Gastroesophageal sphincter (tissue), 4 donors: ENCODE measurements around the gene SEPHS1. TPM values are rescaled to one million over a fixed set of nuclear protein-coding genes. Genes with fewer than 3 reads are reported as not detected.

Source experiments
- ATAC-seq: fragments of 150-250 bp; one replicate; pipeline ENCODE4 v1.9.1; 2016; ENCODE audit warnings: mild to moderate bottlenecking, moderate library complexity
- H3K27ac ChIP-seq, 4 donors: fragments of 200-600 bp; sonication (generic) in 3 of 4; 1 replicate in 3 of 4; 2 replicates in 1 of 4; pipeline ENCODE4 v1.5.1; 2016 to 2019
- H3K27me3 ChIP-seq: fragments of 200-600 bp; sonication (generic); one replicate; pipeline ENCODE4 v1.5.1; 2019
- H3K36me3 ChIP-seq, 2 donors: fragments of 200-600 bp; sonication (generic); one replicate each; pipeline ENCODE4 v1.5.1; 2019; ENCODE audit warnings: control low read depth in 1 of 2
- H3K4me1 ChIP-seq, 3 donors: fragments of 200-600 bp; sonication (generic); 1 replicate in 2 of 3; 2 replicates in 1 of 3; pipeline ENCODE4 v1.5.1; 2016 to 2019; ENCODE audit warnings: control low read depth in 2 of 3
- H3K4me3 ChIP-seq, 2 donors: fragments of 200-600 bp; sonication (generic); one replicate each; pipeline ENCODE4 v1.5.1; 2019; ENCODE audit warnings: mild to moderate bottlenecking in 1 of 2, moderate library complexity in 1 of 2
- H3K9me3 ChIP-seq, 3 donors: fragments of 200-600 bp; sonication (generic); one replicate each; pipeline ENCODE4 v1.5.1; 2017 to 2019; ENCODE audit warnings: control low read depth in 2 of 3
- CTCF ChIP-seq, 4 experiments: fragments of 200-600 bp in 2 of 4; fragments of 450-650 bp in 2 of 4; sonication (generic) in 1 of 4; IDR thresholded peaks; one replicate each; pipeline ENCODE4 v1.5.1; 2017 to 2019; ENCODE audit warnings: antibody characterized with exemption in 4 of 4, mild to moderate bottlenecking in 2 of 4, moderate library complexity in 2 of 4
- EP300 ChIP-seq: sonication (generic); formaldehyde crosslinking; IDR thresholded peaks from one replicate; pipeline ENCODE4 v1.6.1; 2017; ENCODE audit warnings: antibody characterized with exemption, mild to moderate bottlenecking
- POLR2A ChIP-seq, 2 donors: fragments of 450-650 bp; IDR thresholded peaks; one replicate each; pipeline ENCODE4 v1.6.1; 2017; ENCODE audit warnings: antibody characterized with exemption in 2 of 2, mild to moderate bottlenecking in 2 of 2, moderate library complexity in 1 of 2
- POLR2AphosphoS5 ChIP-seq: sonication (generic); formaldehyde crosslinking; IDR thresholded peaks from one replicate; pipeline ENCODE4 v1.6.1; 2017; ENCODE audit warnings: antibody characterized with exemption
- WGBS, 2 donors: methylation state at CpG; one replicate each; pipeline ENCODE4 v1.1.5; 2018; ENCODE audit warnings: low coverage in 1 of 2; 5-methylcytosine and 5-hydroxymethylcytosine counted together
- total RNA-seq, 4 donors: library from RNA; depleted of rRNA; stranded (reverse); fragments of >200 nt; gene quantifications; one replicate each; pipeline ENCODE4 v1.1.0, GENCODE V29; 2016

The SEPHS1 gene
- total RNA-seq, 4 donors from 2014 or later = 42.4 to 57.0 (median 45.5) TPM

DNA sequence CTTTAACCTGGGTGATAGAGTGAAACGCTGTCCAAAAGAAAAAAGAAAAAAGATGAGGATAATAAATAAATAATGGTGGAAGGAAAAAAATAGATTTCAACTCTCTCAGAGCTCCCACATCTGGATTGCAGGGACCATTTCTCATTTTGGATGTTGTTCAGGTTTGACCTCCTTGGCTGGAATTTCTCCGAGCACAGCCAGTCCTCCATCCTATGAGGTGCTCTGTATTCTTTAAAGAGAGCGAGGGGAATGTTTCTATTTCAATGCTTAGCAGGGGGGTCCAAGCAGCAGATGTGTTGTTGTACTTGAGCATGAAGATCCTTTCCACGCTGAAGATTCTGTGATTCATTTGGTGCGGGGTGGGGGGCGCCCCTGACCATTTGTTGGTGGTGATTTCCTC lies 17.7 kb upstream of the SEPHS1 start:
- Histone ChIP-seq H3K4me1 (no peaks in the 10 kb centered on the region), H3K36me3 (no peaks in the 10 kb centered on the region), H3K4me3 (no peak overlapping the region), H3K27ac (no peak overlapping the region), H3K27me3 (no peaks in the 10 kb centered on the region), H3K9me3 (no peaks in the 10 kb centered on the region)
- 53 to 77% methylated on average over 5 of the region's 6 CpGs for WGBS, 2 donors
- no peak for TF ChIP-seq POLR2A (IDR thresholded peaks at IDR 0.05)
- TF ChIP-seq EP300 = no peak
- no peak for TF ChIP-seq POLR2AphosphoS5
- TF ChIP-seq CTCF (IDR thresholded peaks at IDR 0.05) = no peak
- ATAC-seq = no peak

DNA sequence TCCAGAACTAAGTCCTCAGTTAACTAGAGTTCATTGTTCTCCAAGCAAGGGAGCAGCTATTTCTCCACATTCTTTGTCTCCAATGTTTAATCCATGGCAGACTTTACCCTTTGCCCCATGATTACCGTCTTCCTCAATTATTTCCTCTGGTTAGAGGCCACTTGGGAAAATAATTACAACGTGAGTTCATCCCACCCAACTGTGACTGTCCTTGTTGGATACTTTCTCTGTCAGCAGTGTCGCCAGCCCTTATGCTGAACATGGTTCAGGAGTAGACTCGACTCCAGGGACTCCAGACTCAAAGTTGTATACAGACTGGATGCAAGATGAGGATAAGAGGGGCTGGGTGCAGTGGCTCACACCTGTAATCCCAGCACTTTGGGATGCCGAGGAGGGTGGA lies 17.1 kb upstream of the SEPHS1 start:
- no peak for ATAC-seq
- no peak overlapping the region for H3K4me3 ChIP-seq
- H3K27ac ChIP-seq = no peak overlapping the region
- WGBS, 2 donors = 47 to 52% methylated on average over 2 of the region's 5 CpGs
- TF ChIP-seq POLR2A (IDR thresholded peaks at IDR 0.05) (no peak), CTCF (IDR thresholded peaks at IDR 0.05) (no peak), POLR2AphosphoS5 (no peak)
- no peaks in the 10 kb centered on the region for H3K9me3 ChIP-seq
- no peaks in the 10 kb centered on the region for H3K27me3 ChIP-seq
- H3K36me3 ChIP-seq = no peaks in the 10 kb centered on the region
- H3K4me1 ChIP-seq = no peaks in the 10 kb centered on the region

- TF ChIP-seq EP300 = no peak
- no peak for TF ChIP-seq CTCF (IDR thresholded peaks at IDR 0.05)
- TF ChIP-seq POLR2AphosphoS5 = no peak
- TF ChIP-seq POLR2A (IDR thresholded peaks at IDR 0.05) = no peak
- WGBS, 2 donors = 67 to 78% methylated on average over 3 to 7 of the region's 7 CpGs
- H3K4me1 ChIP-seq = no peaks in the 10 kb centered on the region
These were observed 12.5 kb upstream of the SEPHS1 start for GRCh38 chr10:13360587-13360986.

GRCh38 chr10:13356392-13356791 lies 8.3 kb upstream of the SEPHS1 start:
- TF ChIP-seq POLR2A (IDR thresholded peaks at IDR 0.05) (no peak), CTCF (IDR thresholded peaks at IDR 0.05) (no peak), POLR2AphosphoS5 (no peak), EP300 (no peak)
- H3K27me3 ChIP-seq = peaks cover 25% of the 10 kb centered on the region
- ATAC-seq = no peak
- H3K4me3 ChIP-seq = no peak overlapping the region
- H3K36me3 ChIP-seq = no peaks in the 10 kb centered on the region
- 47 to 53% methylated on average over 4 of the region's 4 CpGs for WGBS, 2 donors
- no peaks in the 10 kb centered on the region for H3K4me1 ChIP-seq
- no peaks in the 10 kb centered on the region for H3K9me3 ChIP-seq
- H3K27ac ChIP-seq = no peak overlapping the region

More at GRCh38 chr10:13360587-13360986, 12.5 kb upstream of the SEPHS1 start:
- Histone ChIP-seq H3K27ac (no peak overlapping the region), H3K4me3 (no peak overlapping the region), H3K27me3 (no peaks in the 10 kb centered on the region), H3K9me3 (no peaks in the 10 kb centered on the region), H3K36me3 (no peaks in the 10 kb centered on the region)
- no peak for ATAC-seq

GRCh38 chr10:13354783-13355182 lies 6.7 kb upstream of the SEPHS1 start:
- TF ChIP-seq EP300 (no peak), POLR2A (IDR thresholded peaks at IDR 0.05) (no peak)
- no peak overlapping the region for H3K4me3 ChIP-seq
- H3K36me3 ChIP-seq = no peaks in the 10 kb centered on the region
- WGBS, 2 donors = 82% methylated on average over 4 of the region's 7 CpGs; no CpG with 5 or more reads in 1 of the 2 donors
- H3K27me3 ChIP-seq = peaks cover 25% of the 10 kb centered on the region
- H3K4me1 ChIP-seq = peaks cover 0 to 8% (median 5%) of the 10 kb centered on the region in 3 donors
- no peaks in the 10 kb centered on the region for H3K9me3 ChIP-seq
- ATAC-seq = no peak
- no peak overlapping the region for H3K27ac ChIP-seq
